Uterus (tissue), 2 donors: Measurements from ENCODE around the gene TARS3.

ENCODE experiments used
- POLR2A ChIP-seq, 2 donors: fragments of 450-650 bp; IDR thresholded peaks; one replicate each; pipeline ENCODE4 v1.6.1; 2016; ENCODE audit warnings: antibody characterized with exemption in 2 of 2, mild to moderate bottlenecking in 1 of 2, moderate library complexity in 1 of 2
- TF ChIP-seq, protein P1 (sequence below), 4 experiments: fragments of 200-600 bp in 2 of 4; fragments of 450-650 bp in 2 of 4; sonication (generic) in 2 of 4; IDR thresholded peaks; one replicate each; pipeline ENCODE4 v1.5.1; 2016 to 2019; ENCODE audit warnings: antibody characterized with exemption in 4 of 4, mild to moderate bottlenecking in 2 of 4, moderate library complexity in 1 of 4

DNA sequence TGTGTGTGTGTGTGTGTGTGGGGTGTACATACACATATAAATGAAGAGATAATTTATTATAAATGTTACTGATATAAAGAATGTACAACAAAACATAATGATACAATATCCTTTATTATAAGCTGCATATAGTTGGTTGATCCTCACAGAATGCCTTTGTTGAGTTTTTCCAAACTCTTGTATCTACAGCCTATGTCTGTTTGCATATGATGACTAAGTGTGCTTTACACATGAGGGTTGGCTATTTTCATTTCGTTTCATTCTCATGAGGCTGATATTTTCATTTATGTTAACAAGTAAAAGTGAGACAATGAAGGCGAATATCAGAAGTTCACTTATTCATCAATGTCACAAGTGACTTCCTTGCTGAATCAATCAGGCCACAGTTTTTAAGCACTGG lies 117.2 kb downstream of the TARS3 start:
- no peak for TF ChIP-seq POLR2A (IDR thresholded peaks at IDR 0.05)
- TF ChIP-seq, protein P1, sequence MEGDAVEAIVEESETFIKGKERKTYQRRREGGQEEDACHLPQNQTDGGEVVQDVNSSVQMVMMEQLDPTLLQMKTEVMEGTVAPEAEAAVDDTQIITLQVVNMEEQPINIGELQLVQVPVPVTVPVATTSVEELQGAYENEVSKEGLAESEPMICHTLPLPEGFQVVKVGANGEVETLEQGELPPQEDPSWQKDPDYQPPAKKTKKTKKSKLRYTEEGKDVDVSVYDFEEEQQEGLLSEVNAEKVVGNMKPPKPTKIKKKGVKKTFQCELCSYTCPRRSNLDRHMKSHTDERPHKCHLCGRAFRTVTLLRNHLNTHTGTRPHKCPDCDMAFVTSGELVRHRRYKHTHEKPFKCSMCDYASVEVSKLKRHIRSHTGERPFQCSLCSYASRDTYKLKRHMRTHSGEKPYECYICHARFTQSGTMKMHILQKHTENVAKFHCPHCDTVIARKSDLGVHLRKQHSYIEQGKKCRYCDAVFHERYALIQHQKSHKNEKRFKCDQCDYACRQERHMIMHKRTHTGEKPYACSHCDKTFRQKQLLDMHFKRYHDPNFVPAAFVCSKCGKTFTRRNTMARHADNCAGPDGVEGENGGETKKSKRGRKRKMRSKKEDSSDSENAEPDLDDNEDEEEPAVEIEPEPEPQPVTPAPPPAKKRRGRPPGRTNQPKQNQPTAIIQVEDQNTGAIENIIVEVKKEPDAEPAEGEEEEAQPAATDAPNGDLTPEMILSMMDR (IDR thresholded peaks at IDR 0.05), result no peak
